GM19193 (cell line): ENCODE results near the gene WDFY2.

Source experiments
- POLR2A ChIP-seq: IDR thresholded peaks from 4 replicates; pipeline ENCODE4 v1.6.1; 2011; ENCODE audit not compliant: insufficient read depth, insufficient read length; ENCODE audit errors: extremely low read depth

WDFY2 gene

GRCh38 chr13:51799261-51799660 is 215.0 kb downstream of the WDFY2 start:
- no peak for TF ChIP-seq POLR2A

GRCh38 chr13:51800486-51800885 is 216.2 kb downstream of the WDFY2 start:
- no peak for TF ChIP-seq POLR2A

GRCh38 chr13:51801631-51802099 is 217.4 kb downstream of the WDFY2 start:
- no peak for TF ChIP-seq POLR2A

GRCh38 chr13:51802631-51803418 is 218.6 kb downstream of the WDFY2 start:
- TF ChIP-seq POLR2A = no peak

- peak; percentile 82 for TF ChIP-seq POLR2A
Observed at GRCh38 chr13:51803422-51804294, 219.4 kb downstream of the WDFY2 start, which contains the start of gene DHRS12. Gene DHRS12, minus strand, starts transcription at chr13:51804163. Its CDS starts 4,504 bp downstream, at chr13:51799659.

- peak; percentile 35 for TF ChIP-seq POLR2A
Observed at GRCh38 chr13:51804295-51805172, 220.3 kb downstream of the WDFY2 start.

GRCh38 chr13:51805313-51805712 is 221.1 kb downstream of the WDFY2 start:
- TF ChIP-seq POLR2A = no peak

GRCh38 chr13:51805925-51806324 is 221.7 kb downstream of the WDFY2 start:
- no peak for TF ChIP-seq POLR2A

- no peak for TF ChIP-seq POLR2A
Observed at GRCh38 chr13:51806566-51806965, 222.3 kb downstream of the WDFY2 start.

- TF ChIP-seq POLR2A = no peak
Observed at GRCh38 chr13:51807041-51807440, 222.8 kb downstream of the WDFY2 start.

GRCh38 chr13:51808811-51809210 is 224.5 kb downstream of the WDFY2 start:
- TF ChIP-seq POLR2A = no peak

GRCh38 chr13:51811046-51811445 is 226.8 kb downstream of the WDFY2 start:
- no peak for TF ChIP-seq POLR2A

GRCh38 chr13:51811920-51812451 is 227.7 kb downstream of the WDFY2 start:
- TF ChIP-seq POLR2A = no peak

GRCh38 chr13:51814071-51814470 is 229.8 kb downstream of the WDFY2 start:
- no peak for TF ChIP-seq POLR2A
